HEK293 (cell line): Measurements from ENCODE around the gene HOXD9.

Experiments
- CTCF ChIP-seq: fragments of 450-650 bp; formaldehyde crosslinking; IDR thresholded peaks from 2 replicates; pipeline ENCODE4 v1.5.1; 2016; ENCODE audit warnings: missing biosample characterization, missing genetic modification characterization
- HOXA7 ChIP-seq: sonication (generic); formaldehyde crosslinking; IDR thresholded peaks from 2 replicates; pipeline ENCODE4 v1.8.1; 2022; ENCODE audit warnings: missing genetic modification reagents, borderline replicate concordance
- KLF16 ChIP-seq: fragments of 450-650 bp; formaldehyde crosslinking; IDR thresholded peaks from 2 replicates; pipeline ENCODE4 v1.5.1; 2017; ENCODE audit warnings: missing biosample characterization, missing genetic modification characterization
- SETDB1 ChIP-seq: IDR thresholded peaks from one replicate; pipeline ENCODE4 v1.6.1; 2017; ENCODE audit warnings: mild to moderate bottlenecking, low read length, moderate library complexity, mixed read lengths; ENCODE audit not compliant: insufficient read length
- ZNF114 ChIP-seq: fragments of 450-650 bp; formaldehyde crosslinking; IDR thresholded peaks from 2 replicates; pipeline ENCODE4 v1.5.0; 2017; ENCODE audit warnings: missing biosample characterization, missing genetic modification characterization
- ZNF211 ChIP-seq: fragments of 450-650 bp; formaldehyde crosslinking; IDR thresholded peaks from 2 replicates; pipeline ENCODE4 v1.5.1; 2016; ENCODE audit warnings: low read depth, missing biosample characterization, missing genetic modification characterization
- ZNF664 ChIP-seq: fragments of 450-650 bp; formaldehyde crosslinking; IDR thresholded peaks from 2 replicates; pipeline ENCODE4 v1.5.1; 2016; ENCODE audit warnings: missing biosample characterization, missing genetic modification characterization
- ZNF704 ChIP-seq: fragments of 450-650 bp; formaldehyde crosslinking; IDR thresholded peaks from 2 replicates; pipeline ENCODE4 v1.5.1; 2016; ENCODE audit warnings: missing biosample characterization, missing genetic modification characterization
- ZNF792 ChIP-seq: fragments of 450-650 bp; formaldehyde crosslinking; IDR thresholded peaks from 2 replicates; pipeline ENCODE4 v1.5.1; 2016; ENCODE audit warnings: missing biosample characterization, missing genetic modification characterization
- ZSCAN16 ChIP-seq: fragments of 450-650 bp; formaldehyde crosslinking; IDR thresholded peaks from 2 replicates; pipeline ENCODE4 v1.5.1; 2016; ENCODE audit warnings: missing biosample characterization, missing genetic modification characterization
- TF ChIP-seq, protein P1 (sequence below): fragments of 450-650 bp; formaldehyde crosslinking; IDR thresholded peaks from 2 replicates; pipeline ENCODE4 v1.5.1; 2017; ENCODE audit warnings: missing biosample characterization, missing genetic modification characterization
- TF ChIP-seq, protein P2 (sequence below): fragments of 450-650 bp; formaldehyde crosslinking; IDR thresholded peaks from 2 replicates; pipeline ENCODE4 v1.5.1; 2016; ENCODE audit warnings: missing biosample characterization, missing genetic modification characterization, borderline replicate concordance

DNA sequence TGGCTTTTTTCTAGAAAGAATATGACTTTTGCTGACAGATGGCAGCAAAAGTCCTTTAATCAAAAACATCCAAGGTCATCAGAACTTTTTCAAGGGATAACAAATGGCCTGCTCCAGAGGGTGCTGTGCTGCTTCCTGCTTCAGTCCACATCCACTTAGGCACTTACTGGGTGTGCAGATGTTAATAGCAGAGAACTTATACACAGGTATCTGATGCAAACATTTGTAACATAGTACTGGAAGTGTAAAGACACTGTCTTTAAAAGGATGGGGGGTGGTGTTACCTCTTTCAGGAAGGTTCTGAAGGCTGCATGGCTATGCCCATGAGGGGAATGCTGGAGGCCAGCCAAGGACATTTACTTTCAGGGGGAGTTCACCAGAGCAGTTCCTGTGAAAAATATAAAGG is 12.5 kb downstream of the HOXD9 start:
- TF ChIP-seq, protein P1, sequence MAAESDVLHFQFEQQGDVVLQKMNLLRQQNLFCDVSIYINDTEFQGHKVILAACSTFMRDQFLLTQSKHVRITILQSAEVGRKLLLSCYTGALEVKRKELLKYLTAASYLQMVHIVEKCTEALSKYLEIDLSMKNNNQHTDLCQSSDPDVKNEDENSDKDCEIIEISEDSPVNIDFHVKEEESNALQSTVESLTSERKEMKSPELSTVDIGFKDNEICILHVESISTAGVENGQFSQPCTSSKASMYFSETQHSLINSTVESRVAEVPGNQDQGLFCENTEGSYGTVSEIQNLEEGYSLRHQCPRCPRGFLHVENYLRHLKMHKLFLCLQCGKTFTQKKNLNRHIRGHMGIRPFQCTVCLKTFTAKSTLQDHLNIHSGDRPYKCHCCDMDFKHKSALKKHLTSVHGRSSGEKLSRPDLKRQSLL (tag by site-specific recombination): no peak
- TF ChIP-seq ZNF664 (no peak), CTCF (tag by site-specific recombination) (peak; percentile 81), ZNF211 (tag by site-specific recombination) (no peak), KLF16 (tag by site-specific recombination) (no peak), HOXA7 (no peak), ZNF792 (no peak), ZNF114 (tag by site-specific recombination) (no peak), SETDB1 (no peak), ZNF704 (tag by site-specific recombination) (no peak), ZSCAN16 (tag by site-specific recombination) (no peak)
- TF ChIP-seq, protein P2, sequence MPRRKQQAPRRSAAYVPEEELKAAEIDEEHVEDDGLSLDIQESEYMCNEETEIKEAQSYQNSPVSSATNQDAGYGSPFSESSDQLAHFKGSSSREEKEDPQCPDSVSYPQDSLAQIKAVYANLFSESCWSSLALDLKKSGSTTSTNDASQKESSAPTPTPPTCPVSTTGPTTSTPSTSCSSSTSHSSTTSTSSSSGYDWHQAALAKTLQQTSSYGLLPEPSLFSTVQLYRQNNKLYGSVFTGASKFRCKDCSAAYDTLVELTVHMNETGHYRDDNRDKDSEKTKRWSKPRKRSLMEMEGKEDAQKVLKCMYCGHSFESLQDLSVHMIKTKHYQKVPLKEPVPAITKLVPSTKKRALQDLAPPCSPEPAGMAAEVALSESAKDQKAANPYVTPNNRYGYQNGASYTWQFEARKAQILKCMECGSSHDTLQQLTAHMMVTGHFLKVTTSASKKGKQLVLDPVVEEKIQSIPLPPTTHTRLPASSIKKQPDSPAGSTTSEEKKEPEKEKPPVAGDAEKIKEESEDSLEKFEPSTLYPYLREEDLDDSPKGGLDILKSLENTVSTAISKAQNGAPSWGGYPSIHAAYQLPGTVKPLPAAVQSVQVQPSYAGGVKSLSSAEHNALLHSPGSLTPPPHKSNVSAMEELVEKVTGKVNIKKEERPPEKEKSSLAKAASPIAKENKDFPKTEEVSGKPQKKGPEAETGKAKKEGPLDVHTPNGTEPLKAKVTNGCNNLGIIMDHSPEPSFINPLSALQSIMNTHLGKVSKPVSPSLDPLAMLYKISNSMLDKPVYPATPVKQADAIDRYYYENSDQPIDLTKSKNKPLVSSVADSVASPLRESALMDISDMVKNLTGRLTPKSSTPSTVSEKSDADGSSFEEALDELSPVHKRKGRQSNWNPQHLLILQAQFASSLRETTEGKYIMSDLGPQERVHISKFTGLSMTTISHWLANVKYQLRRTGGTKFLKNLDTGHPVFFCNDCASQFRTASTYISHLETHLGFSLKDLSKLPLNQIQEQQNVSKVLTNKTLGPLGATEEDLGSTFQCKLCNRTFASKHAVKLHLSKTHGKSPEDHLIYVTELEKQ (tag by site-specific recombination): no peak
